ENCODE measurements around the gene TSC22D2. TPM values are rescaled to one million over a fixed set of nuclear protein-coding genes. Genes with fewer than 3 reads are reported as not detected.

Gene TSC22D2
- total RNA-seq, 1 donor = 44.6 TPM

GRCh38 chr3:150376001-150376848, 31.9 kb upstream of the TSC22D2 start:
- H3K4me1 ChIP-seq (ENCODE audit: insufficient read depth, low read length) = peaks cover 4% of the 10 kb centered on the region
- H3K27me3 ChIP-seq (ENCODE audit: insufficient read depth, low read length) = no peaks in the 10 kb centered on the region
- no peak overlapping the region for H3K4me3 ChIP-seq (ENCODE audit: low read length)
- no peaks in the 10 kb centered on the region for H3K9me3 ChIP-seq (ENCODE audit: low read depth, low read length)

- H3K27me3 ChIP-seq (ENCODE audit: insufficient read depth, low read length) = no peaks in the 10 kb centered on the region
- peaks cover 4% of the 10 kb centered on the region for H3K4me1 ChIP-seq (ENCODE audit: insufficient read depth, low read length)
- H3K4me3 ChIP-seq (ENCODE audit: low read length) = no peak overlapping the region
- H3K9me3 ChIP-seq (ENCODE audit: low read depth, low read length) = no peaks in the 10 kb centered on the region
Measured at GRCh38 chr3:150377601-150378300, 30.3 kb upstream of the TSC22D2 start.

- peaks cover 4% of the 10 kb centered on the region for H3K4me1 ChIP-seq (ENCODE audit: insufficient read depth, low read length)
- H3K9me3 ChIP-seq (ENCODE audit: low read depth, low read length) = no peaks in the 10 kb centered on the region
- H3K27me3 ChIP-seq (ENCODE audit: insufficient read depth, low read length) = no peaks in the 10 kb centered on the region
- H3K4me3 ChIP-seq (ENCODE audit: low read length) = no peak overlapping the region
Measured at GRCh38 chr3:150378301-150378748, 29.8 kb upstream of the TSC22D2 start.

- no peaks in the 10 kb centered on the region for H3K27me3 ChIP-seq (ENCODE audit: insufficient read depth, low read length)
- H3K4me3 ChIP-seq (ENCODE audit: low read length) = no peak overlapping the region
- no peaks in the 10 kb centered on the region for H3K9me3 ChIP-seq (ENCODE audit: low read depth, low read length)
- H3K4me1 ChIP-seq (ENCODE audit: insufficient read depth, low read length) = peaks cover 10% of the 10 kb centered on the region
Measured at GRCh38 chr3:150379469-150379868, 28.6 kb upstream of the TSC22D2 start.

GRCh38 chr3:150384296-150385212, 23.5 kb upstream of the TSC22D2 start:
- no peaks in the 10 kb centered on the region for H3K9me3 ChIP-seq (ENCODE audit: low read depth, low read length)
- peaks cover 21% of the 10 kb centered on the region for H3K4me1 ChIP-seq (ENCODE audit: insufficient read depth, low read length)
- H3K4me3 ChIP-seq (ENCODE audit: low read length) = no peak overlapping the region
- H3K27me3 ChIP-seq (ENCODE audit: insufficient read depth, low read length) = no peaks in the 10 kb centered on the region

GRCh38 chr3:150385296-150386242, 22.5 kb upstream of the TSC22D2 start:
- Histone ChIP-seq H3K4me1 (ENCODE audit: insufficient read depth, low read length) (peaks cover 21% of the 10 kb centered on the region), H3K9me3 (ENCODE audit: low read depth, low read length) (no peaks in the 10 kb centered on the region), H3K27me3 (ENCODE audit: insufficient read depth, low read length) (no peaks in the 10 kb centered on the region), H3K4me3 (ENCODE audit: low read length) (no peak overlapping the region)

DNA sequence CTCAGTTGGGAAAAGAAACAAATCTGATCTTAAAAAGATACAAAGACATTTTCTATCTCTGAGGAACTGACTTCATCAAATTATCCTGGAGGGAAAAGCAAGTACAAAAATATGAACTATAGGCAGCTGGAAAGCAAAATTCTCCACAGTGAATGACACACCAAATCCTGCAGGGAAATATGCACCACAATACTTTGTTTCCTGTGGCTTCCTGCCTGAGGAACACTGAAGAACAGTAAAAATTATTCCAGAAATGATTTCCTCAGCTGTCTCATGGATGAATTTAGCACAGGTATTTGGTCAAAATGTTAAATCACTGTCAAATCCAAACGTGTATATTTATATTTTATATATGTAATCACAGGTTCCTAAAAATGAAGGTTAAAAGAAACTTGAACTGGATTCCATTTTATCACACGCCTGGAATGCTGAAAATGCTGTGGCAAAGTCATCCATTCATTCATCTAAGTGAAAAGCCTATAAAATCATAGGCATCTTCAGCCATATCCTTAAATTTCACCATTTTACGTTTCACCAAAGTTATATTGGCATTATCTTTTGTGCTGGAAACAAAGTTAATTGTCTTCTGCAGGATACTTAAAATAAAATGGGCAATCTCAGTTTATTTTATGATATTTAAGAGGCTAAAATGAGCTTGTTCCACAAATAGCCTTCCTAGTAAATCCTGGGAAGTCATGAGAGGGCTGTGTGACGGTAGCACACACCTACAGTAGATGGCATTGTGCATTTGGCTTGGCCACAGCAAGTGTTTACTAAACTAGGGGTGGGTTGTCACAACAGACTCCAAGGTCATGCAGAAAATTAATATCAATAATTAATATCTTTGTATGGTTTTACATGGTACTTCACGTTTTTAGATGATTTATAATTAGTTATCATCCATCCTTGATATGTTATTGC, 19.3 kb upstream of the TSC22D2 start:
- H3K4me3 ChIP-seq (ENCODE audit: low read length) = no peak overlapping the region
- no peaks in the 10 kb centered on the region for H3K9me3 ChIP-seq (ENCODE audit: low read depth, low read length)
- H3K4me1 ChIP-seq (ENCODE audit: insufficient read depth, low read length) = peaks cover 21% of the 10 kb centered on the region

GRCh38 chr3:150390087-150390486, 18.0 kb upstream of the TSC22D2 start:
- no peaks in the 10 kb centered on the region for H3K9me3 ChIP-seq (ENCODE audit: low read depth, low read length)
- H3K4me3 ChIP-seq (ENCODE audit: low read length) = no peak overlapping the region
- H3K27me3 ChIP-seq (ENCODE audit: insufficient read depth, low read length) = no peaks in the 10 kb centered on the region
- peaks cover 9% of the 10 kb centered on the region for H3K4me1 ChIP-seq (ENCODE audit: insufficient read depth, low read length)

More for the DNA sequence above, 19.3 kb upstream of the TSC22D2 start:
- H3K27me3 ChIP-seq (ENCODE audit: insufficient read depth, low read length) = no peaks in the 10 kb centered on the region

- Histone ChIP-seq H3K27me3 (ENCODE audit: insufficient read depth, low read length) (no peaks in the 10 kb centered on the region), H3K9me3 (ENCODE audit: low read depth, low read length) (no peaks in the 10 kb centered on the region), H3K4me1 (ENCODE audit: insufficient read depth, low read length) (no peaks in the 10 kb centered on the region), H3K4me3 (ENCODE audit: low read length) (no peak overlapping the region)
Measured at GRCh38 chr3:150391161-150391560, 16.9 kb upstream of the TSC22D2 start.

DNA sequence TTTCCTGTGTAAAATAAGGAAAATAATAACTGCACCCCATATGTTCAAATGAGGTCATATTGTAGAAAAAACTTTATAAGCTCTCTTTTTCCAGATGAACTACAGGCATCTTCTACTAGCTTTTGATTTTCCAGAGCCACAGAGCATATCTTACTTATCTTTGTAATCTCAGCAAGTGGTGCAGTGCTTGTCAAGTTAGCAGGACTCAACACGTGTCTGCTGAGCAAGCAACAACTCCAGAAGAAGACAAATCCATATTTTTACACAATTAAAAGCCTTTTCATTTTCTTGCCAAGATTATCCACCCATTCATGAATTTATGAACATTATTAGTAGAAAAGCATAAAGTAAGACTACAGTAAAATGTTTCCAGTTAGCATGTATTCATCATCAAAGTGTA, 14.4 kb upstream of the TSC22D2 start:
- H3K4me1 ChIP-seq (ENCODE audit: insufficient read depth, low read length) = no peaks in the 10 kb centered on the region
- H3K27me3 ChIP-seq (ENCODE audit: insufficient read depth, low read length) = no peaks in the 10 kb centered on the region
- H3K9me3 ChIP-seq (ENCODE audit: low read depth, low read length) = no peaks in the 10 kb centered on the region
- no peak overlapping the region for H3K4me3 ChIP-seq (ENCODE audit: low read length)

GRCh38 chr3:150394606-150395005, 13.5 kb upstream of the TSC22D2 start:
- H3K27me3 ChIP-seq (ENCODE audit: insufficient read depth, low read length) = no peaks in the 10 kb centered on the region
- H3K4me3 ChIP-seq (ENCODE audit: low read length) = no peak overlapping the region
- H3K9me3 ChIP-seq (ENCODE audit: low read depth, low read length) = no peaks in the 10 kb centered on the region
- no peaks in the 10 kb centered on the region for H3K4me1 ChIP-seq (ENCODE audit: insufficient read depth, low read length)

DNA sequence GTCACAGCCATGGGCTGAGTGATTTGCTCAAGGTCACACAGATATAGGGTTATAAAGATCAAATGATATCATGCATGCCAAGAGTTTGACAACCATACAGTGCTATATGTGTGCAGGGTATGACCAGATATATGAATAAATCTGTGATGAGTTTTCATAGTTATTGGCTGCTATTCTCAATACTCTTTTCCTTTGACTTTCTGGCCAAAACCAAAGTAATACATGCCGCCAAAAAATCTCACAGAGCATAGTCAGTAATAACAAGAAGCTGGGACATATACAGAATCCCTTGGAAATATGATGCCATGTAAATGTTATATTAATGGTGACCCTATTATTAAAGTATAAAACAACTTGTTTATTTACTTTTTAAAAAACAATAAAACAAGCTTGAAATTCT, 11.6 kb upstream of the TSC22D2 start:
- no peaks in the 10 kb centered on the region for H3K27me3 ChIP-seq (ENCODE audit: insufficient read depth, low read length)
- H3K4me1 ChIP-seq (ENCODE audit: insufficient read depth, low read length) = no peaks in the 10 kb centered on the region
- no peaks in the 10 kb centered on the region for H3K9me3 ChIP-seq (ENCODE audit: low read depth, low read length)
- H3K4me3 ChIP-seq (ENCODE audit: low read length) = no peak overlapping the region

GRCh38 chr3:150396956-150397550, 11.0 kb upstream of the TSC22D2 start:
- Histone ChIP-seq H3K27me3 (ENCODE audit: insufficient read depth, low read length) (no peaks in the 10 kb centered on the region), H3K4me3 (ENCODE audit: low read length) (no peak overlapping the region), H3K9me3 (ENCODE audit: low read depth, low read length) (no peaks in the 10 kb centered on the region), H3K4me1 (ENCODE audit: insufficient read depth, low read length) (no peaks in the 10 kb centered on the region)
